Activated naive CD8-positive, alpha-beta T cell treated with anti-CD3 and anti-CD28 coated beads for 36 hours (primary cell): ENCODE measurements around the gene SAP25. TPM values are rescaled to one million over a fixed set of nuclear protein-coding genes. Genes with fewer than 3 reads are reported as not detected.

ENCODE experiments used
- DNase-seq: peaks from one replicate; pipeline ENCODE4 v3.0.0; 2021
- H3K27ac Mint-ChIP-seq: one replicate; pipeline ENCODE4 v1.8.0; 2022; ENCODE audit warnings: mild to moderate bottlenecking, moderate library complexity, mixed read lengths
- H3K27me3 Mint-ChIP-seq: one replicate; pipeline ENCODE4 v1.8.0; 2022; ENCODE audit warnings: mild to moderate bottlenecking, mixed read lengths
- H3K36me3 Mint-ChIP-seq: one replicate; pipeline ENCODE4 v1.8.0; 2021; ENCODE audit warnings: mild to moderate bottlenecking, mixed read lengths
- H3K4me1 Mint-ChIP-seq: one replicate; pipeline ENCODE4 v1.8.0; 2021; ENCODE audit warnings: mixed read lengths
- H3K4me3 Mint-ChIP-seq: one replicate; pipeline ENCODE4 v1.8.0; 2022; ENCODE audit warnings: mild to moderate bottlenecking, moderate library complexity, mixed read lengths
- H3K9me3 Mint-ChIP-seq: one replicate; pipeline ENCODE4 v1.8.0; 2022; ENCODE audit warnings: mixed read lengths
- total RNA-seq, 2 experiments: library from RNA; stranded (reverse); gene quantifications; one replicate each; pipeline ENCODE4 v1.2.3, GENCODE V29; 2021

SAP25 gene
- total RNA-seq, 2 experiments from 2014 or later, result 4.4 to 6.0 TPM

GRCh38 chr7:100584054-100584682 lies 10.5 kb upstream of the SAP25 start:
- no peak for DNase-seq
- Mint-ChIP-seq H3K4me1 (peaks cover 21% of the 10 kb centered on the region), H3K4me3 (peak overlapping the region; percentile 91), H3K27me3 (peaks cover 3% of the 10 kb centered on the region), H3K9me3 (no peaks in the 10 kb centered on the region), H3K36me3 (peaks cover 2% of the 10 kb centered on the region), H3K27ac (peak overlapping the region; percentile 96)

DNA sequence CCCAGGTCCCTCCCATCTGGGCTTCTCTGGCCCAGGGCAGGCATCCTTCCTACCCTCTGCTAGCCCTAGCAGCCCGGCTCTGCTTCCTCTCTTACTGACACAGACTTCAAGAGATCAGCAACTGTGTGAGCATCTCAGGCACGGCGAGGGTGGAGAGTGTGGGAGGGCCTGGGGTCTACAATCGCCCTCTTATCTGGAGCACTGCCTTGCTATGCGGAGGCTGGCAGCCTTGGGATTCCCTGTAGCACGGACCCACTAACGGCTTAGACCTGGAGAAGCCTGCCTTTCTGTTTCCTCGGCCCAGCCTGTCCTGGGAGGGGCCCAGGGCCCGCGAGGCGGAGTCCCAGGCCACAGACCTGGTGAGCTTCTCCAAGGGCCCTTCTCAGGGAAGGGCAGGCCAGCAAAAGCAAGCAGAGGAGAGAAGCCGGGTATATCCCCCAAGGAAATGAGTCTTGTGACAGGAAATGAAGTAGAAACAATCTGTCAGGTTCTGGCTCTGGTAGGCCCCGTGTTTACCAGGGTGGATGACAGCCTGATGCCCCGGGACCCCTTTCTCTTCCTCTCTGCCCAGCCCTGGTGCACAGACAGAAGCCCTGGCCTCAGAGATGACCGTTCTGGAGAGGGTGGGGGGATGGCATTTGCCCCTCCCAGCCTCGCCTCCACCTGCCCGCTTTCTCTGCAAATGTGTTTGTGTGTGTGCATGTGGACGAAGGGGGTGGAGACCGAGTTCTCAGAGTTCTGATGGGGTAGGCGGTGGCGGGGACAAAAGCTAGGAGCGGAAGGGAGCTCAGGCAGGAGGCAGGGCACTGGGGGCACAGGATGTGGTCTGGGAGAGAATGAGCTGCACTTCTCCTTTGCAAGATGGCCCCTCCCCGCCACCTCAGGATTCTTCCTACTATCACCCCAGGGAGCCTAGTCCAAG lies 9.7 kb upstream of the SAP25 start:
- peaks cover 21% of the 10 kb centered on the region for H3K4me1 Mint-ChIP-seq
- peak overlapping the region; percentile 96 for H3K27ac Mint-ChIP-seq
- no peaks in the 10 kb centered on the region for H3K9me3 Mint-ChIP-seq
- H3K4me3 Mint-ChIP-seq, result peak overlapping the region; percentile 91
- peaks cover 3% of the 10 kb centered on the region for H3K27me3 Mint-ChIP-seq
- peak; percentile 83 for DNase-seq
- H3K36me3 Mint-ChIP-seq, result peaks cover 4% of the 10 kb centered on the region

- Mint-ChIP-seq H3K9me3 (no peaks in the 10 kb centered on the region), H3K27ac (peak overlapping the region; percentile 96), H3K4me1 (peaks cover 21% of the 10 kb centered on the region), H3K27me3 (peaks cover 3% of the 10 kb centered on the region), H3K36me3 (peaks cover 4% of the 10 kb centered on the region), H3K4me3 (peak overlapping the region; percentile 91)
- no peak for DNase-seq
Observed at GRCh38 chr7:100582650-100583049, 8.9 kb upstream of the SAP25 start.

GRCh38 chr7:100582041-100582579 lies 8.4 kb upstream of the SAP25 start:
- peak overlapping the region; percentile 38 for H3K4me3 Mint-ChIP-seq
- peaks cover 21% of the 10 kb centered on the region for H3K4me1 Mint-ChIP-seq
- H3K36me3 Mint-ChIP-seq, result peaks cover 4% of the 10 kb centered on the region
- peak overlapping the region; percentile 96 for H3K27ac Mint-ChIP-seq
- H3K27me3 Mint-ChIP-seq, result peaks cover 3% of the 10 kb centered on the region
- H3K9me3 Mint-ChIP-seq, result no peaks in the 10 kb centered on the region
- no peak for DNase-seq

- Mint-ChIP-seq H3K4me3 (no peak overlapping the region), H3K9me3 (no peaks in the 10 kb centered on the region), H3K36me3 (peaks cover 7% of the 10 kb centered on the region), H3K27me3 (no peaks in the 10 kb centered on the region), H3K4me1 (peaks cover 21% of the 10 kb centered on the region), H3K27ac (no peak overlapping the region)
- no peak for DNase-seq
Observed at GRCh38 chr7:100580466-100581283, 7.0 kb upstream of the SAP25 start.

DNA sequence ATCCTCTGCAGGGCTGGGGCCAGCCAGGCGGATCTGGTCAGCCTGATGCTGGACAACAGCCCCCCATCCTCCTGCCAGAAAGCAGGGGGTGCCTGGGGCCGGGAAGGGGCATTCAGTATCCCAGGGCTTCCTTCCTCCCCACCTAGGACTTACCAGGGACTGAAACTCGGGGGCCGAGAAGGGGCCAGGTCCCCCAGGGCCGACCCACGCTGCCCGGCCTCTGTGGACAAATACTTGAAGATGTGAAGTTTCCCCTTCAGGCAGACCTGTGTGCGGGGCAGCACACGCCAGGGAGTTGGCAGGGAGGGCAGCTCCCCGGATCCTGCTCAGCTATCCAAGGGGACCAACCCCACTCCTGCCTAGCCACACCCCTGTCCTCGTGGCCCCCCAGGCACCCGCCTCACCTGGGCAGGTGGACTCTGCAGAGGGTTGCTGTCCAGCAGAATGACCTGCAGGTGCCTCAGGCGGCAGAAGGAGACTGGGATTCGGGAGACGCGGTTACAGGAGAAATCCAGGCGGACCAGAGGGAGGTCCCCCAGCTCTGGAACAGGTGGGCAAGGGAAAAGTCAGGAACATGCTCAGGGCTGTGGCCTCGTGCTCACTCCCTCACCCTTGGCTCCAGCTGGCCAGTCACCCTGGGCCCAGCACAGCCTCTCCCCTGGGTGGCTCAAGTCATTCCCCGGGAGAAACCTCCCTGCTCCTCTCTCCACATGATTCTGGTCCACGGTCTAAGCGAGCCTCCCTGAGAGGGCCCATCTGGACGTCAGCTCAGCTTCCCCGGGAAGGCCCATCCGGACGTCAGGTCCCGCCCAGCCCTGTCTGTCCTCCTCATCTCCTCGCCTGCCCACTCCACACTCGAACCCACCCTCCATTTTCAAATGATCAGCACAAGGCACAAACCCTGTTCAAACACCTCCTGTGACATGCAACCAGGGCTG lies 4.8 kb upstream of the SAP25 start:
- peaks cover 10% of the 10 kb centered on the region for H3K4me1 Mint-ChIP-seq
- H3K4me3 Mint-ChIP-seq, result no peak overlapping the region
- peaks cover 9% of the 10 kb centered on the region for H3K36me3 Mint-ChIP-seq
- no peak for DNase-seq
- H3K27me3 Mint-ChIP-seq, result no peaks in the 10 kb centered on the region
- no peak overlapping the region for H3K27ac Mint-ChIP-seq
- no peaks in the 10 kb centered on the region for H3K9me3 Mint-ChIP-seq

DNA sequence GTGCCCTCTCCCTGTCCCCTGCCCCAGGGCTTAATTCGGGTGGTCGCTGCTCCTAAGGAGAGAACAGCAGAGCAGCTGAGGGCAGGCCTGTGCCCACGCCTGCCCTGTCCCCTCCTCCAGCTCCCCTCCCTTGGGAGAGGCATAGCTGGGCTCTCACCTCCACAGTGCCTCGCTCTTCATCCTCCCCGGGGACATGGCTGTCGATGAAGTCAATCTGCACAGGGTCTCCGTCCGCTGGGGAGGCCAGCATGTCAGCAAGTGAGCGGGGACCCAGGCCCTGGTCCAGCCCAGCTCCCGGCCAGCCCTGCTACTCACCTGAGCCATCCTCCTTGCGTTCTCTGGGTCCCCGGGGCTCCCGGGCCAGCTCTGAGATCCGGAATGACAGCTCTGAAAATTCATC lies 3.8 kb upstream of the SAP25 start:
- H3K4me3 Mint-ChIP-seq, result no peak overlapping the region
- H3K4me1 Mint-ChIP-seq, result peaks cover 4% of the 10 kb centered on the region
- no peak overlapping the region for H3K27ac Mint-ChIP-seq

GRCh38 chr7:100577103-100577502 lies 3.4 kb upstream of the SAP25 start:
- Mint-ChIP-seq H3K4me3 (no peak overlapping the region), H3K4me1 (peaks cover 2% of the 10 kb centered on the region), H3K27me3 (no peaks in the 10 kb centered on the region), H3K27ac (no peak overlapping the region), H3K36me3 (peaks cover 9% of the 10 kb centered on the region), H3K9me3 (no peaks in the 10 kb centered on the region)
- DNase-seq, result no peak

More for the DNA sequence above, 3.8 kb upstream of the SAP25 start:
- Mint-ChIP-seq H3K27me3 (no peaks in the 10 kb centered on the region), H3K9me3 (no peaks in the 10 kb centered on the region), H3K36me3 (peaks cover 9% of the 10 kb centered on the region)
- no peak for DNase-seq

DNA sequence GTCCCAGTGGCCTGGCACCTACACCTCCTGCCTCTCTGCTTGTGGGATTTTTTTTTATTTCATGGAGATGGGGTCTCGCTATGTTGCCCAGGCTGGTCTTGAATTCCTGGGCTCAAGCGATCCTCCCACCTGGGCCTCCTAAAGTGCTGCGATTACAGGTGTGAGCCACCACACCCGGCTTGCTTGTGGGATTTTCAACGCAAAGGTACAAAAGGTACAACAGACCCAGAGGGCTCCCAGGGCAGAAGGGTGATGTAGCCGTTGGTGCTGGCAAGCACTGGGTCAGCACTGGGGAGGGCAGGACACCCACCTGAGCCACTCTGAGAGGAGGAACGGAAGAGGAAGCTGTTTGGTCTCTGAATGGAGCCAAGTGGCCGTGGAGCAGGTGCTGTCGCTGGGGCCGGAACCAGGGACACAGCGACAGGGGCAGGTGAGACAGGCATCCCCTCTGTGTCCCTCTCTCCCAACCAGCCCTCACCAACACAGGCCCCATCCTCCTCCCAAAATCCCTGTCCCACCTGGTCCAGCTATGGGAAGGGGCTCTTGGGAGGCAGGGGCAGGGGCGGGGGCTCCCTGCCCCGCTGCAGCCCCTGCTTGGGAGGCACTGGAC lies 2.8 kb upstream of the SAP25 start:
- no peak for DNase-seq
- Mint-ChIP-seq H3K36me3 (peaks cover 9% of the 10 kb centered on the region), H3K4me3 (no peak overlapping the region), H3K9me3 (no peaks in the 10 kb centered on the region), H3K27ac (no peak overlapping the region), H3K27me3 (no peaks in the 10 kb centered on the region), H3K4me1 (peaks cover 8% of the 10 kb centered on the region)

DNA sequence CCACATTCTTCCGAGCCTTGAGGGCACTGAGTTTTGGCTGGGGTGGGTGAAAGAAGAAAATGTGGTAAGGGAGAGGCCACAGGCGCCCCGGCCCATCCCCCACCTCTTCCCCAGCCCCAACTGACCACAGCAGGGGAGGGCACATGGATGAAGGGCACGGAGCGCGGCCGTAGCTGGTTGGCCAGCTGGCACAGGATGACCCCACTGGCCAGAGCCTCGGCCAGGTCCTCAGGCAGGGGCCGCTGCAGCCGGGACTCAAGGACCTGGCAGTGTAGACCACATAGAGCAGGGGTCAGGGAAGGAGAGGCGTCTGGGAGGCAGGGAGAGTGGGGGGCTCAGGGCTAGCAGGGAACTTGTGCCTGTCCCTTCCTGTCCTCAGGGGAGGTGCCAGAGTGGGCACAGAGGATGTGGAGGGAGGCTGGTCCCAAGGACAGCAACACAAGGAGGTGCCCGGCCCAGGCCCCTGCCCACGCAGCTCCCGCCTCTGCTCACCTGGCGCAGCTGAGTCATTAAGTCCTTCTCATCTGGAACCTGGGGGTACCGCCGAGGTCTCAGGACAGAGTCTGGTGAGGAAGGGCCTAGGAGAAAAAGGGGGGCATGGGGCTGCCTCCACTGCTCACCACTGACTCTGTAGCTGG lies 2.2 kb upstream of the SAP25 start:
- DNase-seq, result no peak
- H3K36me3 Mint-ChIP-seq, result peaks cover 9% of the 10 kb centered on the region
- H3K27ac Mint-ChIP-seq, result no peak overlapping the region
- H3K4me1 Mint-ChIP-seq, result peaks cover 11% of the 10 kb centered on the region
- H3K27me3 Mint-ChIP-seq, result no peaks in the 10 kb centered on the region
- H3K4me3 Mint-ChIP-seq, result no peak overlapping the region
- no peaks in the 10 kb centered on the region for H3K9me3 Mint-ChIP-seq

DNA sequence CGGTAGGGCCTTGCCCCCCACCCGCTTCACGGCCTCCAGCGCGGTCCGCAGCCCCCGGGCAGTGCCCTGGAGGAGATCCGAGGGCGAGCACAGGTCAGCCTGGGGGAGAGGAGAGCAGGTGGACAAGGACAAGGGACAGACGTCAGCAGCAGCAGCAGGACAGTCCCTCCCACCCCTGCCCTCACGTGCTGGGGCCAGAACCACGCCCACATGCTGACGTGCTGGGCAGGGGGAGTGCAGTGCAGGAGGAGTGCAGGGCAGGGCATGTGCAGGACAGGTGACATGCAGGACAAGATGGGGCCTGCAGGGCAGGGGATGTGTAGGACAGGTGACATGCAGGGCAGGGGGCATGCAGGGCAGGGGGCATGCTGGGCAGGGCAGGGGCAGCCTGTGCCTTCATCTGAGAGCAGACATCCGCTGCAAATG lies 1.5 kb upstream of the SAP25 start:
- Mint-ChIP-seq H3K4me3 (no peak overlapping the region), H3K36me3 (peaks cover 9% of the 10 kb centered on the region), H3K27me3 (no peaks in the 10 kb centered on the region), H3K4me1 (peaks cover 11% of the 10 kb centered on the region), H3K27ac (no peak overlapping the region), H3K9me3 (no peaks in the 10 kb centered on the region)
- no peak for DNase-seq

- Mint-ChIP-seq H3K27ac (no peak overlapping the region), H3K27me3 (no peaks in the 10 kb centered on the region), H3K36me3 (peaks cover 7% of the 10 kb centered on the region), H3K9me3 (no peaks in the 10 kb centered on the region), H3K4me3 (no peak overlapping the region), H3K4me1 (peaks cover 12% of the 10 kb centered on the region)
- no peak for DNase-seq
Observed at GRCh38 chr7:100574362-100575205, 884 bp upstream of the SAP25 start.
